H1 (cell line): ENCODE data around the gene STRN4. TPM values are rescaled to one million over a fixed set of nuclear protein-coding genes. Genes with fewer than 3 reads are reported as not detected.

Source experiments
- CTCF ChIA-PET: fragments of 300-600 bp; sonication (Branson Sonifier 250); formaldehyde crosslinking; loops from one replicate; lab custom pipeline; 2021; ENCODE audit not compliant: partially characterized antibody; lab: Charles Lee
- POLR2A ChIA-PET: fragments of 300-600 bp; sonication (Branson Sonifier 250); formaldehyde crosslinking; loops from one replicate; lab custom pipeline; 2021; ENCODE audit warnings: inconsistent platforms; ENCODE audit not compliant: partially characterized antibody; lab: Charles Lee
- DNase-seq, 2 experiments: peaks; one replicate each; pipeline versions ENCODE4 v3.0.0 to v3.0.0-alpha.2; 2010 to 2022; ENCODE audit warnings: low spot score in 2 of 2, low read depth in 1 of 2, mixed read lengths in 1 of 2
- FAIRE-seq: peaks from 2 replicates; lab custom pipeline; 2011; peaks lifted over from hg19 to GRCh38; lab: Jason Lieb, UNC
- H2AFZ ChIP-seq: 2 replicates; pipeline ENCODE4 v1.8.1; 2012; ENCODE audit warnings: low read length, inconsistent platforms
- H2AK5ac ChIP-seq: 2 replicates; pipeline ENCODE4 v1.6.1; 2013; ENCODE audit warnings: low read depth, low read length
- H2BK120ac ChIP-seq: replicated peaks from 2 replicates; pipeline ENCODE3; 2013; ENCODE audit warnings: low read depth, low read length, inconsistent platforms
- H2BK12ac ChIP-seq: 2 replicates; pipeline ENCODE4 v1.6.1; 2013; ENCODE audit warnings: low read depth, low read length
- H2BK15ac ChIP-seq: 2 replicates; pipeline ENCODE4 v1.6.1; 2013; ENCODE audit warnings: low read length
- H2BK20ac ChIP-seq: 2 replicates; pipeline ENCODE4 v1.6.1; 2013; ENCODE audit warnings: low read length
- H2BK5ac ChIP-seq: 2 replicates; pipeline ENCODE4 v1.6.1; 2013; ENCODE audit warnings: low read depth, low read length
- H3K14ac ChIP-seq: 2 replicates; pipeline ENCODE4 v1.6.1; 2013; ENCODE audit warnings: inconsistent platforms; ENCODE audit not compliant: insufficient read length
- H3K18ac ChIP-seq: 2 replicates; pipeline ENCODE4 v1.6.1; 2013; ENCODE audit warnings: low read length; ENCODE audit errors: extremely low read depth
- H3K23ac ChIP-seq: 2 replicates; pipeline ENCODE4 v1.6.1; 2013; ENCODE audit warnings: inconsistent platforms; ENCODE audit not compliant: insufficient read length
- H3K23me2 ChIP-seq: 2 replicates; pipeline ENCODE4 v1.6.1; 2013; ENCODE audit warnings: low read depth, low read length
- H3K27ac ChIP-seq: 2 replicates; pipeline ENCODE4 v1.6.1; 2011; ENCODE audit warnings: low read depth, low read length, inconsistent platforms
- H3K27me3 ChIP-seq, 4 experiments: replicated peaks in 1 of 4; 1 replicate in 1 of 4; 2 replicates in 3 of 4; pipeline versions ENCODE4 v1.6.1 to v1.8.1; 2011 to 2013; ENCODE audit warnings: low read length in 3 of 4, mild to moderate bottlenecking in 3 of 4, inconsistent platforms in 2 of 4, mixed read lengths in 2 of 4, moderate library complexity in 1 of 4; ENCODE audit not compliant: control insufficient read depth in 3 of 4, insufficient read depth in 3 of 4; ENCODE audit errors: extremely low read depth in 1 of 4
- H3K36me3 ChIP-seq, 4 experiments: 2 replicates each; pipeline versions ENCODE4 v1.6.1 to v1.8.1; 2011 to 2013; ENCODE audit warnings: mild to moderate bottlenecking in 4 of 4, low read length in 3 of 4, moderate library complexity in 2 of 4, control low read depth in 1 of 4, inconsistent platforms in 1 of 4; ENCODE audit not compliant: insufficient read depth in 4 of 4, control insufficient read depth in 2 of 4
- H3K4ac ChIP-seq: replicated peaks from 2 replicates; pipeline ENCODE3; 2013; ENCODE audit warnings: low read length, low read depth, mixed read lengths, inconsistent platforms; ENCODE audit not compliant: insufficient read length
- H3K4me1 ChIP-seq, 4 experiments: replicated peaks in 1 of 4; 1 replicate in 1 of 4; 2 replicates in 3 of 4; pipeline versions ENCODE4 v1.6.1 to v1.8.1; 2011 to 2013; ENCODE audit warnings: low read length in 3 of 4, inconsistent platforms in 2 of 4, mixed read lengths in 1 of 4; ENCODE audit not compliant: insufficient read depth in 4 of 4, control insufficient read depth in 3 of 4
- H3K4me2 ChIP-seq, 2 experiments: 2 replicates each; pipeline versions ENCODE4 v1.6.1 to v1.8.1; 2011 to 2013; ENCODE audit warnings: low read depth in 2 of 2, low read length in 2 of 2, control low read depth in 1 of 2, inconsistent platforms in 1 of 2, mild to moderate bottlenecking in 1 of 2; ENCODE audit not compliant: insufficient read depth in 1 of 2
- H3K4me3 ChIP-seq, 4 experiments: fragments of 200-600, 300-600 bp in 1 of 4; sonication (generic), shearing (Covaris generic), sonication (Bioruptor Twin) in 1 of 4; 2 replicates each; pipeline versions ENCODE4 v1.5.1 to v1.8.1; 2011 to 2016; ENCODE audit warnings: low read length in 4 of 4, low read depth in 3 of 4, control low read depth in 2 of 4, inconsistent platforms in 2 of 4, mild to moderate bottlenecking in 2 of 4, mixed read lengths in 1 of 4, moderate library complexity in 1 of 4; ENCODE audit not compliant: insufficient read depth in 2 of 4; ENCODE audit errors: extremely low read depth in 1 of 4
- H3K56ac ChIP-seq: replicated peaks from 2 replicates; pipeline ENCODE3; 2013; ENCODE audit warnings: low read depth, mild to moderate bottlenecking, mixed read lengths, low read length, inconsistent platforms; ENCODE audit not compliant: insufficient read length
- H3K79me1 ChIP-seq: 2 replicates; pipeline ENCODE4 v1.6.1; 2013; ENCODE audit warnings: low read depth, low read length, control low read depth
- H3K79me2 ChIP-seq, 2 experiments: 2 replicates each; pipeline versions ENCODE4 v1.6.1 to v1.8.1; 2012 to 2013; ENCODE audit warnings: low read length in 2 of 2, mild to moderate bottlenecking in 2 of 2, inconsistent platforms in 1 of 2; ENCODE audit not compliant: insufficient read depth in 2 of 2, control insufficient read depth in 1 of 2
- H3K9ac ChIP-seq, 4 experiments: replicated peaks in 1 of 4; 1 replicate in 1 of 4; 2 replicates in 3 of 4; pipeline versions ENCODE4 v1.6.1 to v1.8.1; 2011 to 2013; ENCODE audit warnings: low read depth in 3 of 4, low read length in 3 of 4, control low read depth in 2 of 4, mild to moderate bottlenecking in 2 of 4, moderate library complexity in 2 of 4, inconsistent platforms in 1 of 4; ENCODE audit errors: extremely low read depth in 1 of 4
- H3K9me3 ChIP-seq, 2 experiments: 2 replicates each; pipeline versions ENCODE4 v1.6.1 to v1.8.1; 2012 to 2013; ENCODE audit warnings: mild to moderate bottlenecking in 2 of 2, moderate library complexity in 2 of 2, control low read depth in 1 of 2, inconsistent platforms in 1 of 2, low read depth in 1 of 2, low read length in 1 of 2, mixed read lengths in 1 of 2; ENCODE audit not compliant: insufficient read depth in 2 of 2
- H4K20me1 ChIP-seq, 2 experiments: replicated peaks in 1 of 2; 2 replicates each; pipeline versions ENCODE3 to v1.8.1; 2011 to 2013; ENCODE audit warnings: inconsistent platforms in 2 of 2, low read length in 2 of 2, mild to moderate bottlenecking in 1 of 2; ENCODE audit not compliant: insufficient read depth in 2 of 2, control insufficient read depth in 1 of 2
- H4K5ac ChIP-seq: 2 replicates; pipeline ENCODE4 v1.6.1; 2013; ENCODE audit warnings: low read length, low read depth, mixed read lengths, inconsistent platforms; ENCODE audit not compliant: insufficient read length
- H4K8ac ChIP-seq: 2 replicates; pipeline ENCODE4 v1.8.0; 2013; ENCODE audit warnings: mild to moderate bottlenecking, moderate library complexity, low read length, inconsistent platforms; ENCODE audit not compliant: insufficient read depth; ENCODE audit errors: extremely low read depth
- H4K91ac ChIP-seq: replicated peaks from 2 replicates; pipeline ENCODE3; 2013; ENCODE audit warnings: low read length, mixed read lengths, inconsistent platforms; ENCODE audit not compliant: insufficient read length
- FOSL1 ChIP-seq: IDR thresholded peaks from 2 replicates; pipeline ENCODE4 v1.6.1; 2011; ENCODE audit warnings: mild to moderate bottlenecking, low read depth, low read length, moderate library complexity; ENCODE audit not compliant: insufficient read depth
- GTF2F1 ChIP-seq: IDR thresholded peaks from 2 replicates; pipeline ENCODE4 v1.6.1; 2012; ENCODE audit warnings: low read depth, low read length, improper control_type of control experiment, borderline replicate concordance
- MAX ChIP-seq: IDR thresholded peaks from 2 replicates; pipeline ENCODE4 v1.6.1; 2012; ENCODE audit warnings: inconsistent platforms
- NANOG ChIP-seq: IDR thresholded peaks from 2 replicates; pipeline ENCODE4 v1.6.1; 2011; ENCODE audit warnings: low read length, low read depth, mild to moderate bottlenecking, inconsistent platforms; ENCODE audit not compliant: insufficient read depth, poor library complexity, severe bottlenecking
- NRF1 ChIP-seq: IDR thresholded peaks from 2 replicates; pipeline ENCODE4 v1.6.1; 2011; ENCODE audit warnings: mild to moderate bottlenecking, low read depth, low read length, improper control_type of control experiment
- SAP30 ChIP-seq: fragments of 300-600 bp; sonication (generic); IDR thresholded peaks from 2 replicates; pipeline ENCODE4 v1.7.1; 2012; ENCODE audit warnings: low read length, moderate library complexity, mild to moderate bottlenecking, inconsistent platforms; ENCODE audit not compliant: insufficient read depth, insufficient replicate concordance
- SRF ChIP-seq: IDR thresholded peaks from 2 replicates; pipeline ENCODE4 v1.6.1; 2011; ENCODE audit warnings: mild to moderate bottlenecking, low read depth, low read length, moderate library complexity
- TAF1 ChIP-seq: IDR thresholded peaks from 2 replicates; pipeline ENCODE4 v1.6.1; 2011; ENCODE audit warnings: mild to moderate bottlenecking, low read depth, low read length
- WGBS, 2 experiments: shearing (Covaris generic) in 1 of 2; methylation state at CpG; one replicate each; pipeline versions ENCODE4 v1.1.6 to v1.1.7; 2013 to 2015; ENCODE audit warnings: low lambda C conversion rate in 2 of 2, mixed read lengths in 2 of 2, inconsistent platforms in 1 of 2, low coverage in 1 of 2, missing lambda C conversion rate in 1 of 2; ENCODE audit not compliant: insufficient replicate concordance in 2 of 2, insufficient coverage in 1 of 2, insufficient read length in 1 of 2; ENCODE audit errors: extremely low coverage in 1 of 2, missing lambda C conversion rate in 1 of 2; 5-methylcytosine and 5-hydroxymethylcytosine counted together
- polyA plus RNA-seq, 7 experiments: library from polyadenylated mRNA; depleted of rRNA in 3 of 7; stranded (reverse) in 5 of 7; unstranded in 2 of 7; fragments of >200 nt in 5 of 7; fragments of 200-250 nt in 2 of 7; gene quantifications; 1 replicate in 5 of 7; 2 replicates in 1 of 7; 4 replicates in 1 of 7; pipeline versions ENCODE4 v1.2.1 to v1.2.3, GENCODE V29; 2011 to 2013; ENCODE audit warnings: missing spikeins in 2 of 7, mixed read lengths in 2 of 7
- total RNA-seq: library from RNA; stranded (reverse); fragmentation: NEBNext Ultra II Directional; extraction: Animal tissue kit (Norgen Biotek cat#: 25700); gene quantifications from 2 replicates; pipeline ENCODE4 v1.2.1, GENCODE V29; 2021
- TF ChIP-seq, protein P1 (sequence below): IDR thresholded peaks from 2 replicates; pipeline ENCODE4 v1.6.1; 2011; ENCODE audit warnings: low read depth, mild to moderate bottlenecking, low read length; ENCODE audit not compliant: insufficient read depth

Gene STRN4
- total and polyA plus RNA-seq, 2 of the 8 experiments (the other 6 are each of a cell fraction or from before 2014, with no cell fraction given): 120 to 187 TPM

DNA sequence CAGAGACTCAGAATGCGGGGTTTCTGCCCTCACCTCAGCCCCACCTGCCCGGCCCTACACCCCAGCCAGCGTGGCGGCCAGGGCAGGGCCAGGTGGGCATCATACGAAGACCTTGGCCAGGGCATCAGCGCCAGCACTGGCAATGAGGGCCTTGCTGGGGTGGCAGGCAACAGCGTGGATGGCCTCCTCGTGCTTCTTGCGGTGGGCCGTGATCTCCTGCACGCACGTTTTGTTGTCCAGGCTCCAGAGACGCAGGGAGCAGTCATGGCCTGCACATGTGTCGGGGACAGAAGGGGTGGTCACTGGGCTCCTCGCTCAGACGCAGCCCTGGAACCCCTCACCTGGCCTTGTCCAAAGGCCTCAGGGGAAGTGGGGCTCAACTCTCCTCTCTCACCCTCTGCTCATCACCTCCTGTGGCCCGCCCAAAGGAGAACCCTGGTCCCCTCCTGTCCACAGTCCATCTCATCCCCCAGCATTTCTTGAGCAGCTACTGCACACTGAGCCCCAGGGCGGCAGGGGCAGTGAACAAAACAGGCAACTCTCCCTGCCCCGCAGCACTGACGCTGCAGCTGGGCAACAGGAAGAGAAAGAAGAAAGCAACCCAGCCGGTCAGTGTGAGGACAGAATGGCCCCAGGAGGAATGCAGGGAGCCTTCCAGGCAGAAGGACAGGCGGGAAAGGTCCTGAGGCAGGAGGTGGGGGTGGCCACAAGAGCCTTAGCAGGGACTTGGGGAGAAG, 25.6 kb downstream of the STRN4 start:
- no peak overlapping the region for H4K5ac ChIP-seq
- H3K4me1 ChIP-seq: peaks cover 0 to 9% (median 2%) of the 10 kb centered on the region in 4 experiments; a peak in 5 of 7 replicates
- H3K9me3 ChIP-seq: no peaks in the 10 kb centered on the region
- FAIRE-seq (no peak), DNase-seq (no peak)
- no peak overlapping the region for H2BK12ac ChIP-seq
- H3K14ac ChIP-seq: no peak overlapping the region
- no peak overlapping the region for H4K91ac ChIP-seq
- peaks cover 7% of the 10 kb centered on the region; the same call in 1 of the 2 replicates for H3K23me2 ChIP-seq
- H4K20me1 ChIP-seq: peaks cover 7 to 26% of the 10 kb centered on the region in 2 experiments
- 0 out of 2 replicates have a peak, but pooled peaks cover 4% of the 10 kb centered on the region for H3K79me1 ChIP-seq
- no peak for TF ChIP-seq NANOG
- TF ChIP-seq, protein P1, sequence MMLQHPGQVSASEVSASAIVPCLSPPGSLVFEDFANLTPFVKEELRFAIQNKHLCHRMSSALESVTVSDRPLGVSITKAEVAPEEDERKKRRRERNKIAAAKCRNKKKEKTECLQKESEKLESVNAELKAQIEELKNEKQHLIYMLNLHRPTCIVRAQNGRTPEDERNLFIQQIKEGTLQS: no peak
- no peak for TF ChIP-seq NRF1
- TF ChIP-seq SAP30: no peak
- no peak for TF ChIP-seq TAF1
- TF ChIP-seq GTF2F1: no peak
- no peak for TF ChIP-seq SRF
- TF ChIP-seq MAX: no peak
- TF ChIP-seq FOSL1: no peak
- H3K27ac ChIP-seq: no peak overlapping the region; the same call in 1 of the 2 replicates
- H3K79me2 ChIP-seq: peaks cover 0 to 3% of the 10 kb centered on the region in 2 experiments; a peak in 2 of 4 replicates
- H3K23ac ChIP-seq: no peak overlapping the region
- no peaks in the 10 kb centered on the region for H3K27me3 ChIP-seq
- WGBS, 2 experiments: 95% methylated on average over 22 of the region's 22 CpGs; no CpG with 5 or more reads in 1 of the 2 experiments
- H4K8ac ChIP-seq: no peak overlapping the region
- H2AK5ac ChIP-seq: no peak overlapping the region
- no peak overlapping the region for H3K56ac ChIP-seq
- no peak overlapping the region for H2BK120ac ChIP-seq
- no peak overlapping the region for H3K4me2 ChIP-seq
- H3K4ac ChIP-seq: no peak overlapping the region
- POLR2A ChIA-PET: interaction anchor here (1.3 to 2.8 kb wide), 6 partner anchors 10 to 68 kb away, joined by 3 to 7 read pairs (median 4); partner anchors contain the start of genes FKRP and SLC1A5
- H2BK15ac ChIP-seq: no peak overlapping the region
- no peak overlapping the region for H2AFZ ChIP-seq
- CTCF ChIA-PET: interaction anchor here (0.7 to 15.8 kb wide), 14 partner anchors 8 to 106 kb away, joined by 3 to 188 read pairs (median 4); no protein-coding TSS in a partner anchor
- no peak overlapping the region for H2BK20ac ChIP-seq
- H3K36me3 ChIP-seq: peaks cover 12 to 51% (median 41%) of the 10 kb centered on the region in 4 experiments; a peak in 7 of 8 replicates
- H3K18ac ChIP-seq: no peak overlapping the region
- H3K4me3 ChIP-seq: no peak overlapping the region
- no peak overlapping the region; the same call in 1 of the 2 replicates for H2BK5ac ChIP-seq
- H3K9ac ChIP-seq: no peak overlapping the region; a peak in 1 of 7 replicates
